ENCODE data around the gene SULT1C4.
A peak's percentile ranks its signal among the peaks of the same experiment; 100 is the strongest.

The SULT1C4 gene

GRCh38 chr2:108376774-108377173, 980 bp upstream of the SULT1C4 start:
- Histone ChIP-seq H3K9ac (ENCODE audit: insufficient read length, low read depth) (no peak overlapping the region), H3K36me3 (ENCODE audit: insufficient read depth, insufficient read length, low read length) (no peaks in the 10 kb centered on the region), H3K27me3 (ENCODE audit: insufficient read depth, insufficient read length) (no peaks in the 10 kb centered on the region), H3K4me1 (ENCODE audit: insufficient read depth, insufficient read length) (no peaks in the 10 kb centered on the region), H3K9me3 (ENCODE audit: insufficient read depth, low read length) (no peaks in the 10 kb centered on the region), H3K4me3 (ENCODE audit: insufficient read length, low read depth) (no peak overlapping the region)
- DNase-seq (ENCODE audit: low read depth, low spot score): no peak
- TF ChIP-seq YY1 (IDR thresholded peaks at IDR 0.05; ENCODE audit: insufficient read depth, insufficient read length): no peak
- no peak for TF ChIP-seq SUZ12 (IDR thresholded peaks at IDR 0.05; ENCODE audit: extremely low read depth, insufficient read depth, insufficient read length)
- TF ChIP-seq ZNF274 (IDR thresholded peaks at IDR 0.05; ENCODE audit: low read depth, low read length): no peak

GRCh38 chr2:108377401-108377800, 353 bp upstream of the SULT1C4 start:
- TF ChIP-seq ZNF274 (IDR thresholded peaks at IDR 0.05; ENCODE audit: low read depth, low read length) (no peak), SUZ12 (IDR thresholded peaks at IDR 0.05; ENCODE audit: extremely low read depth, insufficient read depth, insufficient read length) (no peak), YY1 (IDR thresholded peaks at IDR 0.05; ENCODE audit: insufficient read depth, insufficient read length) (no peak)
- Histone ChIP-seq H3K36me3 (ENCODE audit: insufficient read depth, insufficient read length, low read length) (no peaks in the 10 kb centered on the region), H3K9me3 (ENCODE audit: insufficient read depth, low read length) (no peaks in the 10 kb centered on the region), H3K4me1 (ENCODE audit: insufficient read depth, insufficient read length) (no peaks in the 10 kb centered on the region), H3K9ac (ENCODE audit: insufficient read length, low read depth) (no peak overlapping the region), H3K4me3 (ENCODE audit: insufficient read length, low read depth) (no peak overlapping the region), H3K27me3 (ENCODE audit: insufficient read depth, insufficient read length) (no peaks in the 10 kb centered on the region)
- DNase-seq (ENCODE audit: low read depth, low spot score): no peak

GRCh38 chr2:108378851-108379250, 1.1 kb downstream of the SULT1C4 start:
- H3K9ac ChIP-seq (ENCODE audit: insufficient read length, low read depth): no peak overlapping the region
- H3K36me3 ChIP-seq (ENCODE audit: insufficient read depth, insufficient read length, low read length): no peaks in the 10 kb centered on the region
- H3K4me3 ChIP-seq (ENCODE audit: insufficient read length, low read depth): no peak overlapping the region
- H3K27me3 ChIP-seq (ENCODE audit: insufficient read depth, insufficient read length): no peaks in the 10 kb centered on the region
- H3K9me3 ChIP-seq (ENCODE audit: insufficient read depth, low read length): no peaks in the 10 kb centered on the region
- TF ChIP-seq YY1 (IDR thresholded peaks at IDR 0.05; ENCODE audit: insufficient read depth, insufficient read length) (no peak), SUZ12 (IDR thresholded peaks at IDR 0.05; ENCODE audit: extremely low read depth, insufficient read depth, insufficient read length) (no peak), ZNF274 (IDR thresholded peaks at IDR 0.05; ENCODE audit: low read depth, low read length) (no peak)
- no peaks in the 10 kb centered on the region for H3K4me1 ChIP-seq (ENCODE audit: insufficient read depth, insufficient read length)
- DNase-seq (ENCODE audit: low read depth, low spot score): no peak

- no peaks in the 10 kb centered on the region for H3K36me3 ChIP-seq (ENCODE audit: insufficient read depth, insufficient read length, low read length)
- TF ChIP-seq ZNF274 (IDR thresholded peaks at IDR 0.05; ENCODE audit: low read depth, low read length) (no peak), YY1 (IDR thresholded peaks at IDR 0.05; ENCODE audit: insufficient read depth, insufficient read length) (no peak), SUZ12 (IDR thresholded peaks at IDR 0.05; ENCODE audit: extremely low read depth, insufficient read depth, insufficient read length) (no peak)
- H3K9ac ChIP-seq (ENCODE audit: insufficient read length, low read depth): no peak overlapping the region
- H3K4me3 ChIP-seq (ENCODE audit: insufficient read length, low read depth): no peak overlapping the region
- no peaks in the 10 kb centered on the region for H3K4me1 ChIP-seq (ENCODE audit: insufficient read depth, insufficient read length)
- H3K9me3 ChIP-seq (ENCODE audit: insufficient read depth, low read length): no peaks in the 10 kb centered on the region
- no peaks in the 10 kb centered on the region for H3K27me3 ChIP-seq (ENCODE audit: insufficient read depth, insufficient read length)
- no peak for DNase-seq (ENCODE audit: low read depth, low spot score)
Observed at GRCh38 chr2:108382196-108382595, 4.4 kb downstream of the SULT1C4 start.

GRCh38 chr2:108383146-108383830, 5.5 kb downstream of the SULT1C4 start:
- Histone ChIP-seq H3K27me3 (ENCODE audit: insufficient read depth, insufficient read length) (no peaks in the 10 kb centered on the region), H3K4me3 (ENCODE audit: insufficient read length, low read depth) (no peak overlapping the region), H3K9me3 (ENCODE audit: insufficient read depth, low read length) (no peaks in the 10 kb centered on the region), H3K9ac (ENCODE audit: insufficient read length, low read depth) (peak overlapping the region; percentile 8), H3K36me3 (ENCODE audit: insufficient read depth, insufficient read length, low read length) (no peaks in the 10 kb centered on the region), H3K4me1 (ENCODE audit: insufficient read depth, insufficient read length) (no peaks in the 10 kb centered on the region)
- peak; percentile 81 for DNase-seq (ENCODE audit: low read depth, low spot score)
- no peak for TF ChIP-seq ZNF274 (IDR thresholded peaks at IDR 0.05; ENCODE audit: low read depth, low read length)
- TF ChIP-seq YY1 (IDR thresholded peaks at IDR 0.05; ENCODE audit: insufficient read depth, insufficient read length): no peak
- TF ChIP-seq SUZ12 (IDR thresholded peaks at IDR 0.05; ENCODE audit: extremely low read depth, insufficient read depth, insufficient read length): no peak

- Histone ChIP-seq H3K9ac (ENCODE audit: insufficient read length, low read depth) (no peak overlapping the region), H3K36me3 (ENCODE audit: insufficient read depth, insufficient read length, low read length) (no peaks in the 10 kb centered on the region), H3K9me3 (ENCODE audit: insufficient read depth, low read length) (no peaks in the 10 kb centered on the region), H3K27me3 (ENCODE audit: insufficient read depth, insufficient read length) (no peaks in the 10 kb centered on the region), H3K4me3 (ENCODE audit: insufficient read length, low read depth) (no peak overlapping the region), H3K4me1 (ENCODE audit: insufficient read depth, insufficient read length) (no peaks in the 10 kb centered on the region)
- TF ChIP-seq SUZ12 (IDR thresholded peaks at IDR 0.05; ENCODE audit: extremely low read depth, insufficient read depth, insufficient read length) (no peak), ZNF274 (IDR thresholded peaks at IDR 0.05; ENCODE audit: low read depth, low read length) (no peak), YY1 (IDR thresholded peaks at IDR 0.05; ENCODE audit: insufficient read depth, insufficient read length) (no peak)
- DNase-seq (ENCODE audit: low read depth, low spot score): no peak
Observed at GRCh38 chr2:108384662-108385393, 7.1 kb downstream of the SULT1C4 start.

- no peak for TF ChIP-seq SUZ12 (IDR thresholded peaks at IDR 0.05; ENCODE audit: extremely low read depth, insufficient read depth, insufficient read length)
- TF ChIP-seq ZNF274 (IDR thresholded peaks at IDR 0.05; ENCODE audit: low read depth, low read length): no peak
- no peak for TF ChIP-seq YY1 (IDR thresholded peaks at IDR 0.05; ENCODE audit: insufficient read depth, insufficient read length)
- DNase-seq (ENCODE audit: low read depth, low spot score): no peak
- Histone ChIP-seq H3K4me3 (ENCODE audit: insufficient read length, low read depth) (no peak overlapping the region), H3K9ac (ENCODE audit: insufficient read length, low read depth) (no peak overlapping the region), H3K9me3 (ENCODE audit: insufficient read depth, low read length) (no peaks in the 10 kb centered on the region), H3K36me3 (ENCODE audit: insufficient read depth, insufficient read length, low read length) (no peaks in the 10 kb centered on the region), H3K4me1 (ENCODE audit: insufficient read depth, insufficient read length) (no peaks in the 10 kb centered on the region), H3K27me3 (ENCODE audit: insufficient read depth, insufficient read length) (no peaks in the 10 kb centered on the region)
Observed at GRCh38 chr2:108385411-108386071, 7.8 kb downstream of the SULT1C4 start.
